ENCODE data around the gene MYG1. TPM values are rescaled to one million over a fixed set of nuclear protein-coding genes. Genes with fewer than 3 reads are reported as not detected.

The MYG1 gene
- total RNA-seq, 1 experiment from 2014 or later, result 79.8 TPM

GRCh38 chr12:53344824-53345485, 45.5 kb downstream of the MYG1 start:
- ChIA-PET CTCF (interaction anchor here (0.5 to 8.4 kb wide), 35 partner anchors 8 to 503 kb away, joined by 3 to 92 read pairs (median 4); partner anchors contain the start of genes AAAS, CSAD and ZNF740), POLR2A (interaction anchor here (0.7 to 6.4 kb wide), 17 partner anchors 10 to 278 kb away, joined by 3 to 49 read pairs (median 4); partner anchors contain the start of genes AAAS, MYG1 and SP1)
- Mint-ChIP-seq H3K27ac (ENCODE audit: low read depth, unreplicated experiment) (no peak overlapping the region), H3K27me3 (ENCODE audit: insufficient read depth, unreplicated experiment) (peaks cover 13% of the 10 kb centered on the region), H3K9me3 (ENCODE audit: unreplicated experiment) (no peaks in the 10 kb centered on the region), H3K4me1 (ENCODE audit: insufficient read depth, unreplicated experiment) (peaks cover 7% of the 10 kb centered on the region), H3K4me3 (ENCODE audit: unreplicated experiment) (peak overlapping the region; percentile 75), H3K36me3 (ENCODE audit: insufficient read depth, unreplicated experiment) (no peaks in the 10 kb centered on the region)
- DNase-seq (ENCODE audit: unreplicated experiment), result peak; percentile 72
- no TSS peak for BruUV-seq (replicated peaks)
- peak; percentile 62 for TF ChIP-seq CTCF (IDR thresholded peaks at IDR 0.05; ENCODE audit: unreplicated experiment)
- intact Hi-C loops (cut with micrococcal nuclease), result loop anchor here (1.0 kb wide), 1 partner anchor 21 kb away; no protein-coding TSS in a partner anchor

GRCh38 chr12:53345486-53346188, 46.1 kb downstream of the MYG1 start:
- no TSS peak for BruUV-seq (replicated peaks)
- TF ChIP-seq CTCF (IDR thresholded peaks at IDR 0.05; ENCODE audit: unreplicated experiment), result no peak
- CTCF ChIA-PET, result interaction anchor here (0.6 to 8.4 kb wide), 27 partner anchors 8 to 502 kb away, joined by 3 to 92 read pairs (median 4); partner anchors contain the start of genes AAAS, CSAD and ZNF740
- Mint-ChIP-seq H3K27ac (ENCODE audit: low read depth, unreplicated experiment) (no peak overlapping the region), H3K9me3 (ENCODE audit: unreplicated experiment) (no peaks in the 10 kb centered on the region), H3K36me3 (ENCODE audit: insufficient read depth, unreplicated experiment) (no peaks in the 10 kb centered on the region), H3K4me1 (ENCODE audit: insufficient read depth, unreplicated experiment) (peaks cover 7% of the 10 kb centered on the region), H3K4me3 (ENCODE audit: unreplicated experiment) (peak overlapping the region; percentile 75), H3K27me3 (ENCODE audit: insufficient read depth, unreplicated experiment) (peaks cover 6% of the 10 kb centered on the region)
- intact Hi-C loops (cut with micrococcal nuclease), result loop anchor here (1.0 kb wide), 1 partner anchor 21 kb away; no protein-coding TSS in a partner anchor
- POLR2A ChIA-PET, result interaction anchor here (0.7 to 6.4 kb wide), 14 partner anchors 10 to 278 kb away, joined by 3 to 49 read pairs (median 4); partner anchors contain the start of genes AAAS and SP1
- DNase-seq (ENCODE audit: unreplicated experiment), result no peak

- Mint-ChIP-seq H3K27me3 (ENCODE audit: insufficient read depth, unreplicated experiment) (no peaks in the 10 kb centered on the region), H3K4me3 (ENCODE audit: unreplicated experiment) (no peak overlapping the region), H3K9me3 (ENCODE audit: unreplicated experiment) (no peaks in the 10 kb centered on the region), H3K4me1 (ENCODE audit: insufficient read depth, unreplicated experiment) (peaks cover 7% of the 10 kb centered on the region), H3K27ac (ENCODE audit: low read depth, unreplicated experiment) (no peak overlapping the region), H3K36me3 (ENCODE audit: insufficient read depth, unreplicated experiment) (no peaks in the 10 kb centered on the region)
- DNase-seq (ENCODE audit: unreplicated experiment), result no peak
- POLR2A ChIA-PET, result interaction anchor here (1.0 to 6.4 kb wide), 3 partner anchors 19 to 35 kb away, joined by 4 to 49 read pairs (median 7); partner anchors contain the start of genes AAAS and SP1
- CTCF ChIA-PET, result interaction anchor here (0.7 to 8.4 kb wide), 6 partner anchors 11 to 75 kb away, joined by 4 to 92 read pairs (median 14); partner anchors contain the start of gene AAAS
- TF ChIP-seq CTCF (IDR thresholded peaks at IDR 0.05; ENCODE audit: unreplicated experiment), result no peak
- BruUV-seq (replicated peaks), result no TSS peak
- intact Hi-C loops (cut with micrococcal nuclease), result no loop called here
Measured at GRCh38 chr12:53346491-53346890, 47.0 kb downstream of the MYG1 start.

GRCh38 chr12:53347905-53348304, 48.4 kb downstream of the MYG1 start:
- no peaks in the 10 kb centered on the region for H3K27me3 Mint-ChIP-seq (ENCODE audit: insufficient read depth, unreplicated experiment)
- DNase-seq (ENCODE audit: unreplicated experiment), result no peak
- CTCF ChIA-PET, result interaction anchor here (0.7 to 8.4 kb wide), 6 partner anchors 9 to 67 kb away, joined by 3 to 92 read pairs (median 3); partner anchors contain the start of gene AAAS
- no TSS peak for BruUV-seq (replicated peaks)
- peaks cover 12% of the 10 kb centered on the region for H3K4me1 Mint-ChIP-seq (ENCODE audit: insufficient read depth, unreplicated experiment)
- no peak overlapping the region for H3K4me3 Mint-ChIP-seq (ENCODE audit: unreplicated experiment)
- no peaks in the 10 kb centered on the region for H3K36me3 Mint-ChIP-seq (ENCODE audit: insufficient read depth, unreplicated experiment)
- POLR2A ChIA-PET, result interaction anchor here (0.6 to 6.4 kb wide), 6 partner anchors 22 to 115 kb away, joined by 3 to 49 read pairs (median 5); partner anchors contain the start of genes AAAS and SP1
- intact Hi-C loops (cut with micrococcal nuclease), result no loop called here
- H3K9me3 Mint-ChIP-seq (ENCODE audit: unreplicated experiment), result no peaks in the 10 kb centered on the region
- TF ChIP-seq CTCF (IDR thresholded peaks at IDR 0.05; ENCODE audit: unreplicated experiment), result no peak
- H3K27ac Mint-ChIP-seq (ENCODE audit: low read depth, unreplicated experiment), result no peak overlapping the region

Data from MCF 10A (cell line).